AML-193 (cell line): ENCODE measurements around the gene PLA2G7.
"Not testable (repeated sequence)": the region's sequence is repeated elsewhere in the genome, so short reads cannot be mapped to it uniquely, and the experiment has no call there.

ENCODE experiments used
- DNase-seq, 2 experiments: peaks; one replicate each; lab custom pipeline; 2025; lab: John Stamatoyannopoulos, UW

Gene PLA2G7

GRCh38 chr6:46748940-46749503, 13.8 kb upstream of the PLA2G7 start:
- no peak for DNase-seq

- DNase-seq = no peak
These were observed 11.5 kb upstream of the PLA2G7 start, which contains the start of gene ANKRD66 for GRCh38 chr6:46746696-46747095. Gene ANKRD66, plus strand, starts transcription at chr6:46746933. Its CDS starts 5,016 bp downstream, at chr6:46751949.

- DNase-seq = no peak
These were observed 10.8 kb upstream of the PLA2G7 start for GRCh38 chr6:46745973-46746372.

- not testable (repeated sequence) for DNase-seq
These were observed 9.1 kb upstream of the PLA2G7 start for GRCh38 chr6:46744159-46744725.

GRCh38 chr6:46743425-46744158, 8.4 kb upstream of the PLA2G7 start:
- DNase-seq = no peak

GRCh38 chr6:46741910-46742309, 6.7 kb upstream of the PLA2G7 start:
- no peak for DNase-seq

- DNase-seq = no peak
These were observed 6.3 kb upstream of the PLA2G7 start for GRCh38 chr6:46741482-46741881.

GRCh38 chr6:46736906-46737305, 1.7 kb upstream of the PLA2G7 start:
- DNase-seq = no peak

- DNase-seq = no peak
These were observed 501 bp upstream of the PLA2G7 start for GRCh38 chr6:46735720-46736031.

- DNase-seq = no peak
These were observed 1.8 kb downstream of the PLA2G7 start for GRCh38 chr6:46733341-46733801.

GRCh38 chr6:46730921-46731461, 4.2 kb downstream of the PLA2G7 start:
- DNase-seq = peak; percentile 57 to 74

- DNase-seq = no peak
These were observed 5.3 kb downstream of the PLA2G7 start for GRCh38 chr6:46729787-46730326.

GRCh38 chr6:46720401-46720800, 14.8 kb downstream of the PLA2G7 start:
- no peak for DNase-seq

GRCh38 chr6:46719099-46719498, 16.1 kb downstream of the PLA2G7 start:
- DNase-seq = no peak

- peak; percentile 73 to 74 for DNase-seq
These were observed 20.0 kb downstream of the PLA2G7 start for GRCh38 chr6:46715141-46715540.

GRCh38 chr6:46711491-46711890, 23.7 kb downstream of the PLA2G7 start:
- peak in 1 of 2 experiments; percentile 18 for DNase-seq

- DNase-seq = no peak
These were observed 28.7 kb downstream of the PLA2G7 start for GRCh38 chr6:46706464-46706863.

- peak; percentile 84 to 85 for DNase-seq
These were observed 30.6 kb downstream of the PLA2G7 start for GRCh38 chr6:46704562-46704961.

- DNase-seq = no peak
These were observed 35.2 kb downstream of the PLA2G7 start for GRCh38 chr6:46699970-46700369.

GRCh38 chr6:46690911-46691451, 44.2 kb downstream of the PLA2G7 start:
- DNase-seq = no peak

- DNase-seq = no peak
These were observed 44.9 kb downstream of the PLA2G7 start for GRCh38 chr6:46690141-46690755.

GRCh38 chr6:46689657-46690056, 45.5 kb downstream of the PLA2G7 start:
- DNase-seq = no peak
